Stimulated activated CD4-positive, alpha-beta T cell treated with anti-CD3 and anti-CD28 coated beads, TNF-alpha, amount 100 ng/mL, for 24 hours (primary cell): ENCODE data around the gene RSPO3.
"Not testable (repeated sequence)": the region's sequence is repeated elsewhere in the genome, so short reads cannot be mapped to it uniquely, and the experiment has no call there.

Experiments
- DNase-seq, 3 experiments: peaks; one replicate each; pipeline ENCODE4 v3.0.0-alpha.2; 2020; ENCODE audit warnings: low read depth in 3 of 3

The RSPO3 gene, protein sequence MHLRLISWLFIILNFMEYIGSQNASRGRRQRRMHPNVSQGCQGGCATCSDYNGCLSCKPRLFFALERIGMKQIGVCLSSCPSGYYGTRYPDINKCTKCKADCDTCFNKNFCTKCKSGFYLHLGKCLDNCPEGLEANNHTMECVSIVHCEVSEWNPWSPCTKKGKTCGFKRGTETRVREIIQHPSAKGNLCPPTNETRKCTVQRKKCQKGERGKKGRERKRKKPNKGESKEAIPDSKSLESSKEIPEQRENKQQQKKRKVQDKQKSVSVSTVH

GRCh38 chr6:127118298-127119101, at the start of gene RSPO3:
Gene RSPO3, plus strand, starts transcription at chr6:127118671. Its CDS starts 522 bp downstream, at chr6:127119193.
- DNase-seq = peak in 1 of 3 experiments; percentile 11

DNA sequence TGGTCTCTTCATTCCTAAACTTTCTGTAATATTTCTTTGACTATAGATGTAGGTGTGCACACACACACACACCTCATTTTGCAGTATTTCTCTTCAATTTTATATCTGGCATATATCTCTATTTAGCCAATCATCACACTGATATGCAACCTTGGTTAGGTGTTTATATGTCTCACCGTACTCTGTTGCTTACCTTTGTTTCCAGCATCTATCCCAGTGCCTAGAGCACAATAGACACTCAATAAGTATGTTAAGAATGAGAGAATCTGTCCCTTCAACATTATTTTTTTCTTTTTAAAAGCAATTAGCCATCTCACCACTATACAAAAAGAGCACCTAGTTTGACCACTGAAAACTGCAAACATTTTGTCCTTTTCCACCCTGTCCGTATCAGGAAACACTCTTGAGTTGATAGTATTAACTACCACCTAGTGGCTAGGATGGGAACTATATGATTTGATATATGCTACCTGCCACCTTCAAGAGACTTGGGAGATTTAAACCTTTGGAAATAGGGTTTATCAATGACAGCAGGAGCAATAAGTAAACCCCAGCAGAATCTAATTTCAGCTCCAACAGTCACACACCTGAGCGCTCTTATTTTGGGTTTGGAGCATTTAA, 48.7 kb upstream of the RSPO3 start:
- DNase-seq = no peak

DNA sequence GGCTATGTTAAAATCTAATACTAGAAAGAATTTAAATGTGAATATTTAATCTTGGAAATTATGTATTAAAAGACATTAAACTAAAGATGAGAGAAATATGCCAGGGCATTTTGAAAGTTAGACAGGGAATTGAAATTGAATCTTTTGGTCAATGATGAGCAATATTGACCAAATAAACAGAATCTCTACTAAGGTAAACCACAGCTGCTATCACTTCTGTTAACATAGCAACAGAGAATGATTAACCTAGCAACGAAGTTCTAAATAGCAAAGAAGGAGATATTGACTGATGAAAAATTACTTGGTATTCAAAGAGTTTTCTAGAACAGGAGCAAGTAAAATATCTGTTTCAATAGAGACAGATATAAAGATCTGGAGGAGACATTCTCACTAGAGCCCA, 45.2 kb upstream of the RSPO3 start:
- DNase-seq = no peak

DNA sequence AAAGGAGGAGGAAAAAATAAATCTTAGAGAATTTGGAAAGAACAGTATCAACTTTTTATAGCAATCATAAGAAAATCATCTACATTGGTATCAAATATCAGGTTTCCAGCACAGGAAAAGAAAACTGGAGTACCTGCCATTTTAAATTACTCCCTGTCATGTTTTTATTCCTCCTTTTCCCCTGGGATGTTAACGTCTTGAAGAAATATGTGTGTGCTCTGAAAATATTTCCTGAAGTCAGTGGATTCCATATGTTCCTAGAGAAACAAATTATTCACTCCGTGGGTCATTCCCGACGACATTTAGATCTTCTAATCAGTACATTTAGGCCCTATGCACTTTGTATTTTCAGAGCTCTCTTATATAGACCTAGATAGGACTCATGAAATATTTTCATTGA, 42.0 kb upstream of the RSPO3 start:
- no peak for DNase-seq

GRCh38 chr6:127077886-127078285, 40.6 kb upstream of the RSPO3 start:
- DNase-seq = no peak

GRCh38 chr6:127078669-127079068, 39.8 kb upstream of the RSPO3 start:
- no peak for DNase-seq

- no peak for DNase-seq
Measured at GRCh38 chr6:127079681-127080080, 38.8 kb upstream of the RSPO3 start.

DNA sequence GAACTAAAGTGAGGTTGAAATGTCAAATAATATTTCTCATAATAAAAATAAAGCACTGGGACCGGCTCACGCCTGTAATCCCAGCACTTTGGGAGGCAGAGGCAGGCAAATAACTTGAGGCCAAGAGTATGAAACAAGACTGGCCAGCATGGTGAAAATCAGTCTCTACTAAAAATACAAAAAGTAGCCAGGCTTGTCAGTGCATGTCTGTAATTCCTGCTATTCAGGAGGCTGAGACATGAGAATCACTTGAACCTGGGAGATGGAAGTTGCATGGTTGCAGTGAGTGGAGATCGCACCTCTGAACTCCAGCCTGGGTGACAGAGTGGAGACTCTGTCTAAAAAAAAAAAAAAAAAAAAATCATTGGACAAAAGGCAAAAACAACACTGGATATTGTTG, 38.4 kb upstream of the RSPO3 start:
- DNase-seq = no peak

DNA sequence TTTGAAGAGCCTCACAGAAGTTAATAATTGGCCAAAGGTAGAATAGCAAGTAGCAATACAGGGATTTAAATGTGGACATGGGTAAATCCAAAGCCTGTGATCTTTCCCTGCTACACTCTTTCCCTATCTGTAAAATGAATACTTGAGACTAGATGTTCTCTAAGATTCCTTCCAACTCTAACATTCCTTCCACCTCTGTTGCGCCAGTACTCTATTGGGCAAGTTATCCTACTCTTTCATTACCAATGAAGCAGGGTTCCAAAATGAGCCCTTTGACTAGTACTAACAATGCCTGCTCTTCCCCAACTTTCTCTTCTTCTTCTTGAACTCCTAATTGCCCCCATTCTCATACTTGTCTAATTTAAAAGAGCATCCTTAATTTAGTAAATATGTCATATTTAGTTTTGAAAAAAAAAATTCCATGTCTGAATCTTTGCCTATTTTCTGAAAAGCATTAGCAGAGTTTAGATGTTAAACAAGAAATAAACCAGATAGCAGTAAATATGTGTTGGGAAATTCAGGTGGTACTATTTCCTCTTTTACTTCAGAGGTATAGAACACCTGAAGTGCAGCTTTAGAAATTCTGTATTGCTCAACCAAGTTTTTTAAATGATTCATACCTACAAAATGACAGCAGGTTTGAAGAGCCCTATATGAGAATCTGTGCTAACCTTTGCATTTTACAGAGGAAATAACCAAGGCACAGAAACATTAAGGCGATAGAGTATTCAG, 35.1 kb upstream of the RSPO3 start:
- DNase-seq = no peak

GRCh38 chr6:127083963-127084310, 34.5 kb upstream of the RSPO3 start:
- no peak for DNase-seq

DNA sequence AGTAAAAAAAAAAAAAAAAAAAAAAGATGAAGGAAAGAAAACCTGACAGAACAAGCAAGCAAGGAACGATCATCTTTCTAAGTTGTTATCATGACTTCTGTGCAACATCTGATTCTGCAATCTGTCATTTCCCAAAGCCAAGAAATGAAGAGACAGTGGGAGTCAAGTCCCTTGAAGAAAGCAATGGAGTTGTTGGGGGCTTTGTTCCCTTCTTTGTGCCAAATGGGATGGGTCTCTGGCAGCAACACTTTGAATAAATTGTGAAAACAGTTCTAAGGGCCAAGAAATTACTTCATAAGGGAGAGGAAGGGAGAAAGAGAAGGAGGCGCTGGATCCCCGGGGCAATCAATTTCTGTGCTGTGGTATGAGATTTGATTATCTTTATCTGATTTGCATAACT, 33.3 kb upstream of the RSPO3 start:
- no peak for DNase-seq

DNA sequence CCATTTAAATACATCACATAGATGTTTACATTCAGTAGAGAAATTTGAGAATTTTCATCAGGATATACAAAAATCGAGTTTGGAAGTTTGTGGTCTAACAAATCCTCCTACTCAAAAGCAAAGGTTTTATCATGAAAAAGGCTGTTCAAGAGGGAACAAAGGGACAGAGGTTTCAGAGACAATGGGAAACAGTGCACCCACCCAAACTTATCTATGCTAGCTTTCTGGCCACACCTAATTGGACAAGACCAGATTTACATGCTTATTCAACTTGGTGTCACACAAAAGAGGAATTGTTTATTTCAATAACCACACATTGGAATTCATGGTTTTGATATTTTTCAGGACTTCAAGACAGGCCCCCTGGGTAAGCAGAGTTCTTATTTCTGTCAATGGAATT, 28.4 kb upstream of the RSPO3 start:
- no peak for DNase-seq

DNA sequence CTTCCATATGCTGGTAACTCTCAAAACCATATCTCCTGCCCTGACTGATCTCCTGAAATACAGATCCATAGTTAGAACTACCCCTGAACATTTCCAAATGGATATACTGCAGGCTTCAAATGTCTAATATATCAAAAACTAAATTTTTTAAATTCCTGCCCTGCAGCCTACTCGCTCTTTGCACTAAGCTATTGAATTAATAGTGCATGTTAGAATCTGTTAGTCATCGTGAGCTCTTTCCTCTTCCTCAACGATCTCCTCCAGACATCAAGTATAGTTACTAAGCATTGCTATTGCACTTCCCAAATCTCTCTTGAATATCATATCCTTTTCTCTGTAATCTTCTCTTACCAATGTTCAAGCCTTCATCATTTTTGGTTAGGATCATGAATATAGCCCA, 26.0 kb upstream of the RSPO3 start:
- no peak for DNase-seq

DNA sequence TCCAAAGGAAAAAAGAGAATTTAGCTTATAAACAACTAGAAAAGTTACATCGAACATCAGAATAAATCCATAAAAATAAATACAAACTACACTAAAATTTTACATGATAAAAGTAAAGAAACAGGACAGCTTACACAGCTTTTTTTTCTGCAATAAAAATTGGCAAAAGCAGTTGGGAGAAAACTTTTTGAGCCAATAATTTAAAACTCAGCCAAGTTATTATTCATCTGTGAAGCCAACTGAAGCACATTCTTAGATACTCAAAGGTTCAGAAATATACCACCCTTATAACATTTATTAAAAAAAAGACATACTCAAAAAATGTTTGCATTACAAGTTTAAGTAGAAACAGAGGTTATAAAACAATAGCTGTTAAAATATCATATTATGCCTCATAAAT, 23.7 kb upstream of the RSPO3 start:
- DNase-seq = no peak

- no peak for DNase-seq
Measured at GRCh38 chr6:127096167-127096566, 22.3 kb upstream of the RSPO3 start.

DNA sequence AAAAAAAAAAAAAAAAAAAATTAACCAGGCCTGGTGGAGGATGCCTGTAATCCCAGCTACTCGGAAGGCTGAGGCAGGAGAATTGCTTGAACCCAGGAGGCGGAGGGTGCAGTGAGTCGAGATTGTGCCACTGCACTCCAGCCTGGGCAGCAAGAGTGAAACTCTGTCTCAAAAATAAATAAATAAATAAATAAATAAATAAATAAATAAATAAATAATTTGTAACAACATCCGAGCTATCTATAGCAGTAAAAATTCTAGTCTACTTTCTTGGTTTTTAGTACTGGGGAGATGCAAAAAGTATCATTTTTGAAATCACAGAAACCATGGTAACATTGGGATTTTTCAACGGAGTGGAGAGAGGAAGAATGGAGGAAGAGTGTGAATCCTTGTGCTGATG, 21.0 kb upstream of the RSPO3 start:
- DNase-seq = not testable (repeated sequence)

DNA sequence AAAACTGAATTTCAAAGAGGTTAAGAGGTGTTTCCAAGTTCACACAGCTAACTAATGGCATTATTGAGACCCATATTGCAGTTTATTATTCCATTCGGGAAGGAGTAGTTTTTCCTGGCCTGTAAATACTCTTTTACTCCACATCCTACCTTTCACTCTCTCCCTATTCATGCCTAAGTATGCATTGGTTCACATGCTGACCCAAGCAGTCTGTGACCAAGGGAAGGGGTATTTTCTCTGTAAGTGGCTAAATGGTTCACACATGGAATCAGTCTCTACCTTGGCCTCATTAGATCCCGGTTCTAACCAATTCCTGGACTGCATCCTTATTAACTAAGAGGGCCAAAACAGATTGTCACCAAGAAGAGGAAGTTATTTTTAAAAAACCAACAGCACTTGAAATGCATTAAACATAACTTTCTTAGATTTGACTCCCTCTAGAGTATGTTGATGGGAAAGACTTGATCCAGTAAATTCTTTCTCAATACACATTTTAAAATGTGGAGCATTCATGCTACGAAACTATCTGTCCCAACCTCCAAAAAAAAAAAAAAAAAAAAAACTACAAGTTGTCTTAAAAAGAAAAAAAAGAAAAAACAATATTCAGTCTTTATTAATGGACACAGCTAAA, 17.8 kb upstream of the RSPO3 start:
- no peak for DNase-seq

- no peak for DNase-seq
Measured at GRCh38 chr6:127102299-127102698, 16.2 kb upstream of the RSPO3 start.

DNA sequence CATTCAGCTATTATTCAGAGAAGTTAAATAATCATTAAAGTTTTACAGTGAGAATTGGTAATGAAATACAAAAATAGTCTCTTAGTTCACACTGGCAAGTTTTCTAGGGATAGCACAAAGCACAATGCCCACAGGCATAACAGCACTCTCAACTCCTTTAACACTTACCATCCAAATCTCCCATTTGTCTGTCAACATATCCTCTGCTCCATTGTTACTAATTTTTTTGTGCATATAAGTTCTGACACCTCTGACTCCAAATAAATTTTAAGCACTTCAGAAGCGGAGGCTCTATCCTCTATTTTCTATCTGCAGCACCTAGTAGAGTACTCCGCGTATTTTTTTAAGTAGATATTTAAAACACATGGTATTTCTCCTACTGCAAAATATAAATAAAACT, 15.6 kb upstream of the RSPO3 start:
- DNase-seq = no peak

DNA sequence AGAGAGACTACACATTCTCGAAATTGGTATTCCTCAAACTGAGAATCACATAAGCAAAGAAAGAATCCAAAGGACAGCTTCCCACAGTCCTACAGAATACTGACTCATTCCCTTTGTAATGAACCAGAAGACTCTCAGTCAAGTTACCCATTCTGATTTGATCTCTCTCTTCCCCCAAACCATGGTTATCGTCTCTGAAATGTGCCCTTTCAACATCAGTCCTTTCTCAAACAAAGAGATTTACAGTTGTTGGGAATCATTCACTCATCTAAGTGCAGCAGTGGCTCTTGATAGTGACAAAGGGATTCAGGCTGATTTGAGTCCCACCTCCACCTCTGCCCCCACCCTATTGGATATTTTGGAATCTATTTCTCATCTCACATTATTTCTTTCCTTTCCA, 15.0 kb upstream of the RSPO3 start:
- DNase-seq = no peak

- no peak for DNase-seq
Measured at GRCh38 chr6:127107916-127108315, 10.6 kb upstream of the RSPO3 start.

GRCh38 chr6:127110712-127111111, 7.8 kb upstream of the RSPO3 start:
- DNase-seq = no peak
